Liver (tissue), 3 donors: ENCODE data around the gene PLA2G4D.

Experiments used
- ATF3 ChIP-seq: IDR thresholded peaks from 2 replicates; pipeline ENCODE4 v1.6.1; 2016; ENCODE audit warnings: antibody characterized with exemption
- EGR1 ChIP-seq, 2 donors: IDR thresholded peaks; 2 replicates each; pipeline ENCODE4 v1.6.1; 2016 to 2018; ENCODE audit warnings: antibody characterized with exemption in 2 of 2, low read depth in 2 of 2
- JUND ChIP-seq, 2 donors: IDR thresholded peaks; 2 replicates each; pipeline ENCODE4 v1.6.1; 2016; ENCODE audit warnings: antibody characterized with exemption in 2 of 2
- MAX ChIP-seq: IDR thresholded peaks from 2 replicates; pipeline ENCODE4 v1.6.1; 2016; ENCODE audit warnings: antibody characterized with exemption
- RAD21 ChIP-seq, 2 donors: IDR thresholded peaks; 2 replicates each; pipeline ENCODE4 v1.6.1; 2016; ENCODE audit warnings: antibody characterized with exemption in 2 of 2, mild to moderate bottlenecking in 2 of 2
- SP1 ChIP-seq: IDR thresholded peaks from 2 replicates; pipeline ENCODE4 v1.6.1; 2018; ENCODE audit warnings: antibody characterized with exemption, mild to moderate bottlenecking
- TAF1 ChIP-seq: conservative IDR thresholded peaks from 2 replicates; pipeline ENCODE4 v1.6.1; 2016; ENCODE audit warnings: antibody characterized with exemption, mild to moderate bottlenecking
- YY1 ChIP-seq: IDR thresholded peaks from 2 replicates; pipeline ENCODE4 v1.6.1; 2016; ENCODE audit warnings: antibody characterized with exemption, mild to moderate bottlenecking
- TF ChIP-seq, protein P1 (sequence below): fragments of 150-350 bp; IDR thresholded peaks from 2 replicates; pipeline ENCODE4 v1.5.1; 2017; ENCODE audit warnings: improper control_type of control experiment, low read depth, low read length; ENCODE audit not compliant: missing input control
- TF ChIP-seq, protein P2 (sequence below): IDR thresholded peaks from 2 replicates; pipeline ENCODE4 v1.6.1; 2016; ENCODE audit warnings: antibody characterized with exemption
- donor health status: healthy.
- donor health status: healthy.

DNA sequence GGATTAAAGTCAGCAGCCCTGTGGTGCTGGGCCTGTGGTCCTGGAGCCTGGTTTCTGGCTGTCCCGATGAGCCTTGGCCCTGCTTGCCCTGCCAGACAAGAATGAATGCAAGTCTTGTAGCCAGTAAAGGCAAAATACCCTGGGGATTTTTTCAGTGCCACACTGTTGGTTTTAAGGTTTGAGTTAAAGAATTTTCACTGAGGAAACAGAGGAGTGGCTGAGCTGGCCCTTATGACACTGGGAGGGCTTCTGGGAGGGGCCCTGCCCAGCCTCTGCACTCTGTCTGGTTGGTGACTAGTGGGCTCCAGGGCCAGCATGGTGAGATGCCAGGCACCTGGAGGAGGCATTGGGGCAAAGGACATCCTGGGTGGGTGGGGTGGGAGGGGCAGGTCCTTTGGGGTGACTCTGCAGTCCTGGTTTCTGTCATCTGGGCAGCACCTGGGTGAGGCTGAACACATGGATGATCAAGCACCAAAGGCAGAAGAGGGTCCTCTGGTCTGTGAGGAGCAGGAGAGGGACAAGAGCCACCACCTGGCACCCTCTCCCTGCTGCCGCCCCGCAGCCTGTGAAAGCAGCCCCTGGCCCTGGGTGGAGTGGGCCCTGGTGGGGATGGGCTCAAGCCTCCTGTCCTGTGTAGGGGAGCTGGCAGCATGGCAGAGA is 61.0 kb downstream of the PLA2G4D start:
- TF ChIP-seq, protein P1, sequence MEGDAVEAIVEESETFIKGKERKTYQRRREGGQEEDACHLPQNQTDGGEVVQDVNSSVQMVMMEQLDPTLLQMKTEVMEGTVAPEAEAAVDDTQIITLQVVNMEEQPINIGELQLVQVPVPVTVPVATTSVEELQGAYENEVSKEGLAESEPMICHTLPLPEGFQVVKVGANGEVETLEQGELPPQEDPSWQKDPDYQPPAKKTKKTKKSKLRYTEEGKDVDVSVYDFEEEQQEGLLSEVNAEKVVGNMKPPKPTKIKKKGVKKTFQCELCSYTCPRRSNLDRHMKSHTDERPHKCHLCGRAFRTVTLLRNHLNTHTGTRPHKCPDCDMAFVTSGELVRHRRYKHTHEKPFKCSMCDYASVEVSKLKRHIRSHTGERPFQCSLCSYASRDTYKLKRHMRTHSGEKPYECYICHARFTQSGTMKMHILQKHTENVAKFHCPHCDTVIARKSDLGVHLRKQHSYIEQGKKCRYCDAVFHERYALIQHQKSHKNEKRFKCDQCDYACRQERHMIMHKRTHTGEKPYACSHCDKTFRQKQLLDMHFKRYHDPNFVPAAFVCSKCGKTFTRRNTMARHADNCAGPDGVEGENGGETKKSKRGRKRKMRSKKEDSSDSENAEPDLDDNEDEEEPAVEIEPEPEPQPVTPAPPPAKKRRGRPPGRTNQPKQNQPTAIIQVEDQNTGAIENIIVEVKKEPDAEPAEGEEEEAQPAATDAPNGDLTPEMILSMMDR, result no peak
- TF ChIP-seq ATF3, result no peak
- no peak for TF ChIP-seq MAX
- no peak for TF ChIP-seq TAF1
- no peak for TF ChIP-seq RAD21 (IDR thresholded peaks at IDR 0.05)
- no peak for TF ChIP-seq JUND (IDR thresholded peaks at IDR 0.05)
- no peak for TF ChIP-seq YY1
- TF ChIP-seq EGR1 (IDR thresholded peaks at IDR 0.05; ENCODE audit: low read depth in 2 of 2), result no peak
- TF ChIP-seq, protein P2, sequence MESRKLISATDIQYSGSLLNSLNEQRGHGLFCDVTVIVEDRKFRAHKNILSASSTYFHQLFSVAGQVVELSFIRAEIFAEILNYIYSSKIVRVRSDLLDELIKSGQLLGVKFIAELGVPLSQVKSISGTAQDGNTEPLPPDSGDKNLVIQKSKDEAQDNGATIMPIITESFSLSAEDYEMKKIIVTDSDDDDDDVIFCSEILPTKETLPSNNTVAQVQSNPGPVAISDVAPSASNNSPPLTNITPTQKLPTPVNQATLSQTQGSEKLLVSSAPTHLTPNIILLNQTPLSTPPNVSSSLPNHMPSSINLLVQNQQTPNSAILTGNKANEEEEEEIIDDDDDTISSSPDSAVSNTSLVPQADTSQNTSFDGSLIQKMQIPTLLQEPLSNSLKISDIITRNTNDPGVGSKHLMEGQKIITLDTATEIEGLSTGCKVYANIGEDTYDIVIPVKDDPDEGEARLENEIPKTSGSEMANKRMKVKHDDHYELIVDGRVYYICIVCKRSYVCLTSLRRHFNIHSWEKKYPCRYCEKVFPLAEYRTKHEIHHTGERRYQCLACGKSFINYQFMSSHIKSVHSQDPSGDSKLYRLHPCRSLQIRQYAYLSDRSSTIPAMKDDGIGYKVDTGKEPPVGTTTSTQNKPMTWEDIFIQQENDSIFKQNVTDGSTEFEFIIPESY, result no peak
- no peak for TF ChIP-seq SP1
